Skeletal muscle tissue (tissue), 4 donors: Measurements from ENCODE around the gene ZNF81. TPM values are rescaled to one million over a fixed set of nuclear protein-coding genes. Genes with fewer than 3 reads are reported as not detected.
"Not testable (repeated sequence)": the region's sequence is repeated elsewhere in the genome, so short reads cannot be mapped to it uniquely, and the experiment has no call there.

ENCODE experiments used
- H3K27ac ChIP-seq: one replicate; pipeline ENCODE4 v1.7.0; 2013; ENCODE audit warnings: mild to moderate bottlenecking, low read depth, low read length, inconsistent platforms
- H3K27me3 ChIP-seq, 3 donors: one replicate each; pipeline ENCODE4 v1.7.0; 2013; ENCODE audit warnings: low read length in 3 of 3; ENCODE audit not compliant: control insufficient read depth in 3 of 3, insufficient read depth in 3 of 3
- H3K36me3 ChIP-seq, 3 donors: one replicate each; pipeline ENCODE4 v1.7.0; 2013; ENCODE audit warnings: low read length in 3 of 3; ENCODE audit not compliant: control insufficient read depth in 3 of 3, insufficient read depth in 3 of 3
- H3K4me1 ChIP-seq, 3 donors: one replicate each; pipeline ENCODE4 v1.7.0; 2013; ENCODE audit warnings: low read length in 3 of 3, mild to moderate bottlenecking in 3 of 3; ENCODE audit not compliant: control insufficient read depth in 3 of 3, insufficient read depth in 3 of 3
- H3K4me3 ChIP-seq, 3 donors: one replicate each; pipeline ENCODE4 v1.7.0; 2013; ENCODE audit warnings: low read length in 3 of 3
- H3K9ac ChIP-seq, 3 donors: one replicate each; pipeline ENCODE4 v1.7.0; 2013; ENCODE audit warnings: low read length in 3 of 3, mild to moderate bottlenecking in 3 of 3, moderate library complexity in 2 of 3, low read depth in 1 of 3
- H3K9me3 ChIP-seq, 3 donors: one replicate each; pipeline ENCODE4 v1.7.0; 2013; ENCODE audit warnings: low read length in 3 of 3; ENCODE audit not compliant: control insufficient read depth in 3 of 3
- total RNA-seq: library from RNA; depleted of rRNA; stranded (reverse); fragments of >200 nt; gene quantifications from one replicate; pipeline ENCODE4 v1.2.3, GENCODE V29; 2014
- donor health status: Osteomylitis.

Gene ZNF81
- 11.5 TPM for total RNA-seq

- Histone ChIP-seq H3K27me3 (no peaks in the 10 kb centered on the region), H3K27ac (peak within 1 kb of the TSS; percentile 62), H3K4me3 (peak within 1 kb of the TSS; percentile 78 to 81 (median 81))
Measured at GRCh38 chrX:47836164-47837072, at the start of gene ZNF81. TSS of gene ZNF81 (plus strand) at chrX:47836902. CDS start at chrX:47846268, 9,366 bp downstream.

GRCh38 chrX:47796433-47796906, 40.2 kb upstream of the ZNF81 start:
- Histone ChIP-seq H3K36me3 (no peaks in the 10 kb centered on the region), H3K9me3 (no peaks in the 10 kb centered on the region), H3K4me3 (no peak overlapping the region), H3K9ac (no peak overlapping the region), H3K27ac (no peak overlapping the region), H3K4me1 (peaks cover 0 to 2% (median 0%) of the 10 kb centered on the region in 3 donors), H3K27me3 (no peaks in the 10 kb centered on the region)

More at GRCh38 chrX:47836164-47837072, at the start of gene ZNF81:
- Histone ChIP-seq H3K9me3 (no peaks in the 10 kb centered on the region), H3K36me3 (no peaks in the 10 kb centered on the region), H3K4me1 (no peaks in the 10 kb centered on the region), H3K9ac (peak within 1 kb of the TSS; percentile 61 to 73 (median 69))

- Histone ChIP-seq H3K9me3 (no peaks in the 10 kb centered on the region), H3K27ac (no peak overlapping the region), H3K4me3 (no peak overlapping the region), H3K36me3 (no peaks in the 10 kb centered on the region), H3K9ac (no peak overlapping the region), H3K27me3 (no peaks in the 10 kb centered on the region), H3K4me1 (peaks cover 0 to 2% (median 0%) of the 10 kb centered on the region in 3 donors)
Measured at GRCh38 chrX:47797084-47797483, 39.6 kb upstream of the ZNF81 start.

GRCh38 chrX:47798861-47799260, 37.8 kb upstream of the ZNF81 start:
- Histone ChIP-seq H3K9me3 (no peaks in the 10 kb centered on the region), H3K4me1 (peaks cover 0 to 2% (median 0%) of the 10 kb centered on the region in 3 donors), H3K27me3 (no peaks in the 10 kb centered on the region), H3K36me3 (no peaks in the 10 kb centered on the region), H3K9ac (no peak overlapping the region), H3K27ac (no peak overlapping the region), H3K4me3 (no peak overlapping the region)

- Histone ChIP-seq H3K27ac (no peak overlapping the region), H3K9ac (no peak overlapping the region), H3K9me3 (no peaks in the 10 kb centered on the region), H3K27me3 (no peaks in the 10 kb centered on the region), H3K4me1 (peaks cover 0 to 2% (median 0%) of the 10 kb centered on the region in 3 donors), H3K36me3 (no peaks in the 10 kb centered on the region), H3K4me3 (no peak overlapping the region)
Measured at GRCh38 chrX:47802589-47802988, 34.1 kb upstream of the ZNF81 start.

DNA sequence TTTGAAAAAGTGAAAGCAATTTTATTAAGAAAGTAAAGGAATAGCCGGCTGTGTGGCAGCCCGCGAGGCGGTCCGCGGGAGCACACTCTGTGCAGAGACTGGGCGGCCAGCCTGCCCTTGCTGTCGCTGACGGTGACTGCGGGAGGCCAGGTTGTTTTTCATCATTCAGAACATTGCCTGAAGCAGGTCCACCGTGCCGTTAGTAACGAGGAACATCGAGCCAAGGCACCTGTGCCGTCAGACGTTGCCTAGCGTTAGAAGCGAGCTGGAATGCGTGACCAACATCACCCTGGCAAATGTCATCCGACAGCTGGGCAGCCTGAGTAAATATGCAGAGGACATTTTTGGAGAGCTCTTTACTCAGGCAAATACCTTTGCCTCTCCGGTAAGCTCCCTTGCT, 33.6 kb upstream of the ZNF81 start:
- H3K4me3 ChIP-seq, H3K9me3 ChIP-seq, H3K27me3 ChIP-seq, H3K36me3 ChIP-seq, H3K4me1 ChIP-seq, H3K9ac ChIP-seq, H3K27ac ChIP-seq: not testable (repeated sequence)

- Histone ChIP-seq H3K4me3 (no peak overlapping the region), H3K4me1 (no peaks in the 10 kb centered on the region), H3K36me3 (no peaks in the 10 kb centered on the region), H3K27ac (no peak overlapping the region), H3K9ac (no peak overlapping the region), H3K9me3 (no peaks in the 10 kb centered on the region), H3K27me3 (no peaks in the 10 kb centered on the region)
Measured at GRCh38 chrX:47804315-47804714, 32.4 kb upstream of the ZNF81 start.

GRCh38 chrX:47805844-47806243, 30.9 kb upstream of the ZNF81 start:
- not testable (repeated sequence) for H3K27me3 ChIP-seq, H3K4me1 ChIP-seq, H3K9me3 ChIP-seq, H3K9ac ChIP-seq, H3K4me3 ChIP-seq, H3K27ac ChIP-seq, H3K36me3 ChIP-seq

- H3K9ac ChIP-seq, H3K4me1 ChIP-seq, H3K9me3 ChIP-seq, H3K27ac ChIP-seq, H3K4me3 ChIP-seq, H3K36me3 ChIP-seq, H3K27me3 ChIP-seq: not testable (repeated sequence)
Measured at GRCh38 chrX:47806415-47807271, 30.1 kb upstream of the ZNF81 start.

DNA sequence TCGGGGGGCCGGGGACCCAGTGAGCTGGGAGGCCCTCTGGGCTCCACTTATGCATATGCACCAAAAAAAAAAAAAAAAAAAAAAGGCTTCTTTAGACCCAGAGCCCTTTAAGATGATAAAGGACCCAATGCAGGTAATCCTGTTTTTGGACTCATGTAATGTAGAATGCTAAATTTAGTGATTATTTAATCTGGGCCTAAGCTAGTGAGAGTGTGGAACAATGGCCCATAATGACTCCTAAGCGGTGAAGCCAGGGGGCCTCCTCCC, 29.5 kb upstream of the ZNF81 start:
- not testable (repeated sequence) for H3K4me1 ChIP-seq, H3K27me3 ChIP-seq, H3K27ac ChIP-seq, H3K4me3 ChIP-seq, H3K36me3 ChIP-seq, H3K9me3 ChIP-seq, H3K9ac ChIP-seq
